Amygdala (tissue), 56 donors: ENCODE results near the gene PCGF5.
A peak's percentile ranks its signal among the peaks of the same experiment; 100 is the strongest.
"Not testable (repeated sequence)": the region's sequence is repeated elsewhere in the genome, so short reads cannot be mapped to it uniquely, and the experiment has no call there.

Experiments used
- DNase-seq, 56 donors: peaks; one replicate each; lab custom pipeline; 2025; lab: John Stamatoyannopoulos, UW

The PCGF5 gene

DNA sequence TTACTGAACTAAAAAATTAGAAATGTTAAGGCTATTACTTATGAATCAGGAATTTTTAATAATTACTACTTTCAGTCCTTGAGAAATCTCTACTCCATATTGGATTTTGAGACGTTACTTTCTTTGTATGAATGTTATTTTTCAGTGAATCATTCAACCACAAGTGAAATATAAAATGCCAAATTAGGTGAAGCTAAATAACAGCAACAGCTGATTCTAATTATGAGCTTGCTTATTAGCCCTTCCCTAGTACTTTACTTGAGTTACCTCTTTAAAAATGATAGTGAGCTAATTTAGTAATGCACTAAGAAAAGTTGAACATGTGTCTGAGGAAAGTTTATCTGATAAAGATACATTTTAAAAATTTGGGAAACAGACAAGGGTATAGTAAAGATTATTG is 51.4 kb downstream of the PCGF5 start:
- DNase-seq: no peak

DNA sequence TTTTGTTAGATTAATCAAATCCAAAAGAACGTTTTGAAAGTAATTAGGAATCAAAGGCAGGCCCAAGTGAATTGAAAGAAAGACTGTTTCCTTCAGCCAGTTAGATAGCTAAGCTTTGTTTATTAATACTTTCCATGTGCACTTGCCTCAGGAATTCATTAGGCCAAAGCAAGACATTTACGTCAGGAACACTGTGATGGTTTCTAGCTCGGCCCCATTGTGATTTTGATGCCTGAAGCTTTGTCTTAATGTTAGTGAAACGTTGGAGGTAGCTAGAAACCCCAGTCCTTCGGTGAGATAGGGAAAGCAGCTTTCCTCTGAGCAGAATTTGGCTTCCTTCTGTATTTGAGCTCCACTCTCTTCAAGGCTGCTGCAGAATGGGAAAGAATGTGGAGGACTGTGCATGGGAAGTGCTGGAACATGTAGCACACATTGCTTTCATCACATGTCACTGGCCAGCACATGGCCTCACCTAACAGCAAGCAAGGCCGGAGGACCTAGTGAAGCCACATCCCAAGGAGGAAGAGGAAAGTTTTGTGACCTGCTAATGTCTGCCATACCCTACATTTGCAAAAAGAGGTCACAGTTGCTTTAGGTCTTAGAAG is 64.1 kb downstream of the PCGF5 start:
- no peak for DNase-seq

DNA sequence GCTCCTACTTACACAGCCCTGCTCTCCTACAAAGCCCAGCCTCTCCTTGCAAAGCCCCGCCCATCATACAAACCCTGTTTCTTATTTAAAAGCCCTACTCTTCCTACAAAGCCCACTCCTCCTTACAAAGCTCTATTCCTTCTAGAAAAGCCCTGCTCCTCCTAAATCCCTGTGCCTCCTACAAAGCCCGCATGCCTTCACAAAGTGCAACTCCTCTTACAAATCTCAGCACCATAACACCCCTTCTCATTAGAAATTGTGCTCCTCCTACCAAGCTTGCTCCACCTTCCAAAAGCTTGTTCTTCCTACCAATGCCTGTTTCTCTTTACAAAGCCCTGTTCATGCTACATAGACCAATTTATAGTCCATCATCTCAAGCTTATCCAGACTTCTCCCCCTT is 66.1 kb downstream of the PCGF5 start:
- no peak for DNase-seq

DNA sequence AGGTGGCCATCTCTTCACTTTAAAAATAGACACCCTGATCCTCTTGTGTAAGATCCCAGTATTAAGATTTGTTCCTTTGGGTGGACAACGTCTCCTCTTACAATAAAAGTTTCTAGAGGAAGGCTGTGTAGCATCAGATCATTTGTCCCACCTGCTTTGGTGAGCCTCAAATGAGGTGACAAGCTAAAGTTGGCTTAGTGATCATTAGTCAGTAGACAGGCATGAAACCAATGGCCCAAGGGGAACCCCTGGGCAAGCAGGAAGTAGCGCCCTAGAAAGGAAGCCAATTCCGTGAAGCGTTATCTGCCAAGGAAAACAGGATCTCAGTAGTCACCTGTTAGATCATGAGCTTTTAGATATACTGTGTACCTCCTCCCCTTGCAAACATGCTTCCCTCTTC is 66.8 kb downstream of the PCGF5 start:
- no peak for DNase-seq

DNA sequence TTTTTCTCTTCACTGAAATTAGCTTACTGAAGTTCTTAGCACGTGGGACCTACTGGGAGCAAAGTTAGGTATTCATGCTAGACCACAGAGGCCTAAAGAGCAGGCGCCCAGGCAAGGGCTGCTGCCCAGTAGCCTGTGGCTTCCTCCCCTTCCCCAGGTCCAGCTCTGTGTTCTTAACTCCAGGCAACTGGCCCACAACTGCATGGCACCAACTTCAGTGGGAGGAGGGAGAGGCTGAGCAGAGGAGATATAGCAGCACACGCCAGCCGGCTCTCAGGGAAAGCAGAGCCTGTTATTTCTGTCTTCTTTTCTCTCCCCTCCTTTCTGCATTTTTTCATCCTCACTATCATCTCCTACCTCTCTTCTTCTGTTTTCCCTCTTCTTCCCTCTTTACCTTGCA is 67.4 kb downstream of the PCGF5 start:
- peak in 1 of 56 donors; percentile 14 for DNase-seq

DNA sequence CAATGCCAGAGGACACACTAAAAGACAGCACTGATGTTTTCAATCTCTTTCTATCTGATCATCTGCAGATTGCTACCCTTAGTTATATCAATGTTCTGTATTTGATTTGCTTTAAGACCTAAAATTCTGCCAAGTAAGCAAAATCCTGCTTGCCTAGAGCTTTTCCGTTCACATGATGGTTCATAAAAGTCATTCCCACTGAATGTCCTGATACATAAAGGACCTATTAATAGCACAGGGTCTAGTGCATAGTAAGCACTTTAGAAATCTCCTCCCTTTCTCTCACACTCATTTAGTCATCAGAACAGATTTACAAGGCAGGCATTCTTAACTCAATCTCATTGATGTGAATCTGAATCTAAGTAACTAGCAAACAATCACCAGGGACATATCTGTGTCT is 68.8 kb downstream of the PCGF5 start:
- no peak for DNase-seq

DNA sequence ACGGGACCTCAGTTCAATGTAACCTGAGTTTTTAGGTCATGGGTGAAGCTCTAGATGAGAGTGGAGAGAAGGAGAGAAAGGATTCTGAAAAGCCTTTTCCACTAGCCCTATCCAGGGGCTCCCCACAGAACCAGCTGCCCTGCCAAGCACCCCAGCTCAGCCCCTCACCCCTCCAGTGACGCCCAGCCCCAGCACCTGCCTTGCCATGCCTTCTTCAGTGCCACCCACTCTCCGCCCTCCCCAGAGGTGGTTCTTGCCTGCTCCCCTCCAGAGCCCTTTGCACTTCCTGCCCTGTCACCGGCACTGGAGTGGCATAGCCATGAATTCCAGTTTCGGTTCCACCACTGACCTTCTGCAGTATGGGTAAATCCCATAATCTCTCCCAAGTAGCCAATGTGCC is 70.1 kb downstream of the PCGF5 start:
- no peak for DNase-seq

DNA sequence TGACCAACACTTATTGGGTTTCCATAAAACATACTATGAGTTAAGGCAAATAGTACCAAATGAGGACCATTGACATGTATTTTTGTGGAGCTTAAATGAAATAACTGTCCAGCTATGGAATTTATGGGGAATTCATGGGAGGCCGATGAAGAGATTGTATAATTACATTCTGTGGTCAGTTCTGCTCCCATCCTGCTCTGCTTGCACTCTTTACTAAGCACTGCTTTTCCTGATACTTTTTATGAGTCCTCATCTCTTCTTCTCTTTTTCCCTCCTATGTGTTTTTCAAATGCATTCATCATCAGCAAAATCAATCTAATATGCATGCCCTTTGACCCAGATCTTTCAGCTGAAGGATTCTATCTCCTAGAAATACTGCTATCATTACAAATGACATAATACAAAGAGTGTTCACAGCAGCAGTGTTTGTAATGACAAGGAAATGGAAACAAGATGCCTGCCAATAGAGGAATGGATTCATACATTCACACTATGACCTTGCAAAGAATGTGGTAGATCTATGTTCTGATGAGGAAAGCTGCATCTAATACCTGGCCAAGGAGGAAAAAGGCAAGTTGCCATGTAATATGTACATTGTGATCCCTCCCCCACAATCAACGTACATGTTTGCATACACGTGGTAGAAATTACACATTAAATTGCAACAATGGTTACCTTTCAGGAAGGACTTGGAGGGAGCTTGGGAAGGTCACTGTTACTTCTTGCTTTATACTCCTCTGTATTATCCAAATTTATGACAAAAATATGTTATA is 73.9 kb downstream of the PCGF5 start:
- no peak for DNase-seq

DNA sequence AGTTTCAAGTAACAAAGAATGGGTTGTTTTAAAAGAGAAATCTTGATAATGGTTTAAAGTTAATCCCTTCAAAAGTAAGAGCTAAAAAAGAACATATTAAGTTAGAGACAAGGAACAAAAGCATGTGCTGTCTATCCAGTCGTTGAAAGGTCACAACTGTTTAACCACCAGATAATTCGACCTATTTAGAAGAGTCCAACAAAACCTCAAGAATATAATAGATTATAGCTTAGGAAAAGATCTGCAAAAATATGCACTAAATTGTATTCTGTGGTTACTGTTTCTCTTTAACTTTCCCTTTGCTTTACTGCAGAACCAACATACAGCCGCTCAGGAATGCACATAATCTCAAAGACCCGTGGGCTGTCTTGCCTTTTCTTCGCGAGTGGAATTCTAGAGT is 74.9 kb downstream of the PCGF5 start:
- no peak for DNase-seq

DNA sequence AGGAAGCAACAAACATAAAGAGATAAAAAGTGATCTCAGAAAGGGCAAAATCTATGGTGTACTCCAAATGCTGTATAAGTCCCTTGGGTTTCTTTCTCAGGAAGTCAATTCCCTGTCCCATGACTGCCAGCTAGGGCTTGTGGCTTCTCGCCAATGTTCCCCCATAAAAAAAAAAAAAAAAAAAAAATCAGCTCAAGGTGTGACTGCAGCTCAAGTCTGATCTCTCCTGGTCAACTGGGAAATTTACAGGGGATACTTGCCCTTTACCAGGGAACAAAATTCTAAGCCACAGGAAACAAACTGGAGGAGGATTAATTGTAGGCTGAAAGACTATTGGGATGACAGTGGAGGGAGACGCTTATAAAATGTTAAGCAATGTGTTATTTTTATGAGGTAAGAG is 76.0 kb downstream of the PCGF5 start:
- DNase-seq: no peak

DNA sequence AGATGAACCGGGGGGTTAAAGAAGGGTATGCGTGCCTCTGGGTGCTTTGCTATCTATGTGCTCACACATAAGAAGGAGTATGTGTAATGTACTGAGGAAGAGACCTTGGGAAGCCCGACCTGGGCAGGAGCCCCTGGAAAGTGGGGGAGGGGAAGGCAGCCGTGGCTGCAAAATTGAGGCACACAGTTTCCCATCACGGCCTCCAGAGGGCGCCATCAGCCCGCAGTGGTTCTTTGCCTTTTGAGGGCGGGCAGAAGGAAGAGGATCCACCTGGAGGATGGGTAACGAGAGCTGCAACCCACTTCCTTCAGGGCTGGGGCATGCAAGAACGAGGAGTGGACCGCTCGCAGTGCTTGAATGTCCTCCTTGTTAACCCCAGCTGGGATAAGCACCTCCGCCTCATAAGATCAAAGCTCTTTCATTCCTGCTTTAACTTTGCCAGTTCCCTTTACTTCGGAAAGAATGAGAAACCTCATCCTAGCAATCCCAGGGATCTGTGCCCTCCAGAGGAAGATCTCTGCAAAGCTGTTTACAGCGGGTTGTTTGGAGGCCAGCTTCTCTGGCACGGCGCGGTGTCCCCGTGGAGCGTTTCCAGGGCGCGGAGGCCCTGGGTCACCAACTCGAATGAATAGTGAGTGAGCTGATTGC is 77.9 kb downstream of the PCGF5 start:
- DNase-seq: peak in 53 of 56 donors; percentile 17 to 81 (median 56)

DNA sequence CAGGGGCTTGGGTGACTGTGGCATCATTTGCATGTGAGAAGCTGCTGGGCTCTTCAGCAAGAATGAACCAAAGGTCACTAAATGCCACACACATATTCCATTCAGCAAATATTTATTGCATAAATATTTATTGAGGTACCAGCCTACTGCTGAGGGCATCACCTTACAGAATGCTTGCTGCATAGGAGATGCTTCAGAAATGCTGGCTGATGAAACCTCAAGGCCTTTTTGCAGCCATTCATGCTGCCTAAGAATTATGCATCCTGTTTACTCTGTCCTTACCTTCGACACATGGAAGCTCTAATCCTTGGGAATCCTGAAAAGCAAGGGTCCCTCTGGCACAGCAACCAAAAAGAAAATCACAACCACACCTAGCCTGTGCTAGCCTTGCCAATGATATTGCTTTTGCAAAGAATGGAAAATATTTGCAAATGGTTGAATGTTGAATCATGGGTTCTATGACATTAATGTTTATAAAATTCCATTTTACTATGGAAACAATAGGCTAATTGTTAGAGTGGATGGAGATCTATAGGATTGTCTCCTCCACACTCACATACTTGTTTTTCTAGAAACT is 79.6 kb downstream of the PCGF5 start:
- no peak for DNase-seq

DNA sequence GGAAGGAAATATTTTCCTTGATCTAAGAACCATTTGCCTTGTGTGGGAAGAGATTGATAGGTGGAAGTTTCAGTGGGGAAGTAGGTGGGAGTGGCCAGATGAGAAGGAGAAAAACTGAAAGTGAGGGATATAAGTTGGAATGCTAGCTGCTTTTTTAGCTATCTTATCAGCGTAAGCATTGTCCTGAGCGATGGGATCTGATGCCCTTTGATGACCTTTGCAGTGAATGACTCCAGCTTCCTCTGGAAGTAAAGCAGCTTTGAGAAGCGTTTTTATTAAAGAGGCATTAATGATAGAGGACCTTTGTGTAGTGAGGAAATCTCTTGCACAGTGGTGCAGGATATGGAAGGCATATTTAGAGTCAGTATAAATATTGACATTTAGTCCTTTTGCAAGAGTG is 82.5 kb downstream of the PCGF5 start:
- not testable (repeated sequence) for DNase-seq

DNA sequence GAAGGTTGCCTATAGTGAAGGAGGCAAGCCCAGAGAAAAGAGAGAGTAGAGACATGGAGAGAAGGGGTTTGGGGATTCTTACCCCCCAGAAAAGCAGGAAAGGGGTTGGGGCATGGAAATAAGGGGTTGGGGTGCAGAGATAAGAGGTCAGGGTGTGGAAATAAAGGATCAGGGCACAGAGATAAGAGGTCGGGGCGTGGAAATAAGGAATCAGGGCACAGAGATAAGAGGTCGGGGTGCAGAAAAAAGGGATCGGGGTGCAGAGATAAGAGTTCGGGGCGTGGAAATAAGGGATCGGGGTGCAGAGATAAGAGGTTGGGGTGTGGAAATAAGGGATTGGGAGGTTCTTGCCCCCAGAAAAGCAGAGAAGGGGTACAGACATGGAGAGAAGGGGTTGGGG is 85.5 kb downstream of the PCGF5 start:
- DNase-seq: not testable (repeated sequence)

DNA sequence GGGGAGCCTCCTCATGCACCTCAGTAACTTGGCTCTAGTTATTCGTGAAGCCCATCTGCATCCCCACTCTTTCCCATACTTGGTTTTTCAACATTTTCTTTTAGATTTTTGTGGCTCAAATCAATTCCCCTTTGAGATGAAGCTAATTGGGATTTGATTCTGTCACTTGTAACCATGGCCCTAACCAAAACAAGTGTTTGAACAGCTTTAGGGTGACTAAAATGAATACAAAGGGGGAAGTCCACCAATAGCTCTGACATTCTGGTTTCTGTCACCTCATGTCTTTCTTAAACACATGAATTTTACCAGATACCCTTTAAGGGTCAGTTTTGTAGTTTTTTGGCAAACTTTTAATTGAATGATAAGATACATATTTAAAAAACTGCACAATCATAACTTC is 87.0 kb downstream of the PCGF5 start:
- DNase-seq: no peak

DNA sequence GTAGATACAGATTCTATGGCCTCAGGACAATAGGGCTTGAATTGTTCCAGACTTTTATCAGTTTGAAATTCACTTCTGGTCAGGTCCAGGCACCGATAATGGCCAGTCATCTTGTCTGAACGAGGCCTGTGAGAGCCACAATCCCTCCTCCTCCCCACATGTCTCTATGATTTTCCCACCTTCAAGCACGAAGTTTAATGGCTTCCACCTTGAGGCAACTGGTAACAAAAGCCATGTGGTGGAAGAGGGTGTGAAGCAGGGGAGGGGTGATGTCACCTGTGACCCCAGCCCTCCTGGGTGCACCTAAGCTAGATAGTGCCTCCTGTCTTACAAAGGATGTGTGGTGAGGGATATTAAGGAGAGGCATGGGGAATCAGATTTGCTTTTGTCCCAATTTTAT is 89.2 kb downstream of the PCGF5 start:
- no peak for DNase-seq

DNA sequence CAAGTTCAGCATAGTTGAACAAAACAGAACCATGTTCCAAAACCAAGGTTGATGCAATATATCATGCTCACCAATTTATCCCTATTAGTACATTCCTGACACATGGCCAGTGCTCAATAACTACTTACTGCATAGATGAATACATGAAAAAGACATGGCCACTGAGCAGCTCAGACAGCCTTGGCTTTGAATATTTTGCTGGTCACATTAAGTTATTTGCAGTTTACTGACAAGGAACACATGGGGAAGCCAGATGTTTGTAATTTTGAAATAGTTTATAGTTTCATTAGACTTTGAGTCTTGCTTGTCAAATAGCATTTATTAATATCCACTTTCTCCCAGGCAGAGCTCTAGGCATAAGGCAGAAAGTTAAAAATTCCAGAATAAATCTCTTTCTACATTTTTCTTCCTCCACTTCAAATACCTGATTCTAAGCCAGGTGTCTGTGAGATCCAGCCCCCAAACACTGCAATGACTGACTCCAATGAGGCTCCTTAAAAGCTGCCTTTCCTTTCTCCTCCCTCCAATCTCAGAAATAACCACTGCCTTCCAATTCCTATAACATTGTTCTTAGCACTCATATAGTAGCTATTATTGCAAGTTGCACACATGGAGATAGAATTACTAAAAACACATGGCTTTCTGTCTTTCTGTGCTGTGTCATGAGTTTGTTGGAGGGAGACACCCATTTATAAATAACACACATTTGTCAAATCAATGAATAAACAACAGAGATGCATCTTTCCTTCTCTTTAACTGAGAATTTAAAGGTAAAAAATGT is 91.3 kb downstream of the PCGF5 start:
- DNase-seq: no peak

DNA sequence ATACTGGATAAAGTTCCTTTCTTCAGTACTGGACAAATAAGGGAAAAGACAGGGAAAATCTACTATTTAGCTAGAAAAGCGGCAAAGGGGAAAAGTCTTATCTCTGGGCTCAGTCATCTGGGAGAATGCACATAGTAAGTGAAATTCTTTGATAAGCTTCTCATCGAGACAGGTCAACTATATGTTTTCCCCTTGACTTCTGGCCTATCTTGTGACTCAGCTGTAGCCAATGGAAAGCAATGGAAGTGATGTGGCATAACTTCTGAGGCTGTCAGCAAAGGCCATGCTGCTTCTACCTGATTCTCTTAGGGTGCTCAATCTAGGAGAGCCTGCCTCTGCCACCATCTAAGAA is 91.9 kb downstream of the PCGF5 start:
- no peak for DNase-seq

DNA sequence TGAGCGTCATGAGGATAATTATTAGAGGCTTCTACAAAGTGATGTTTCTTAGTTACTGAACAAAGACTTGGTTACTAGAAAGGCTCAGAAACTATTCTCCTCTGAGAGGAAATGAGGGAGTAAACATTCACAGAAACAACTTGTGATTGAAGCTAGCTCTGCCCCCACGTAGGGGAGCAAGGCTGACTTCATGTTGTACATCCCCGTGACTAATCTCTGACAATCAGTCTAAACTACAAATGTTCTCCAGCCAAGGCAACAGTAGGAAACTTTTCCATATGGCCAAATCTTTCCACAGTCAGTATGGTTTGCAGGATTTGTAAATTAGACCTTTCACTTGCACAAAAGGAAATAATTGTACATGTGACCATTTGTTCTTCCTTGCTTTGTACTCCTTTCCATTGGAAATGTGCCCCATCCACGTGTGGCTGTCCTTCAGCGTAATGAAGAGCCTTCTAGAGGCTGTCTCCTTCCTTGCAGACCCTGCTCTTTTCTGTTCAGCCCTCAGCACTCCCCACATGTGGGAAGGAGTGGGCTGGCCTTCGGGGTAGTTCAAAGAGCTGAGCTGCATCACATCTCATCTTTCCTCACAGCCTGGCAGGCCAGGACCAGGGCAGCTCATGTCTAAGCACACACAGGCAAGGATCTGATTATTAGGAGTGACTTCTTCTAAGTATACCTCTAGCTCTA is 93.5 kb downstream of the PCGF5 start:
- peak in 6 of 56 donors; percentile 0 to 16 (median 5) for DNase-seq

DNA sequence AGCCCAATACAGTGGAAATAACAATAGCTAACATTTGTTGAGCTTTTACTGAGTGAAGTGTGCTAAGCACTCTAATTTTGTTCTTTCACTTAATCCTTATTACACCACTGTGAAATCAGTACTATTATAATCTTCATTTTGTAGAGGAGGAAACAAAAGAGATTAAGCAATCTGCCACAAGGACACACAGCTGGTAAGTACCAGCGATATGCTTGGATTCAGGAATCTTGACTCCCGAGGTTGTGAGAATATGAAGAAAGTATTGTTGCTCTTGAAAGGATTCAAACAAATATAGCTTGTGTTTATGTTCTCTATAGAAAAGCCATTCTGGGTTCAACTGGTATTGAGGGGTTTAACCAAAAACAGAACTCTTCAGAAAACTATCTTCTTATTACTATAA is 96.0 kb downstream of the PCGF5 start:
- DNase-seq: no peak
